Measurements from ENCODE around the gene CDC42BPA. TPM values are rescaled to one million over a fixed set of nuclear protein-coding genes. Genes with fewer than 3 reads are reported as not detected.

CDC42BPA gene
- total and polyA plus RNA-seq, 2 donors (not counting 3 experiments of a cell fraction or from before 2014, with no cell fraction given) = 26.1 to 92.6 TPM

- intact Hi-C loops (cut with micrococcal nuclease) = loop anchor here (5.0 kb wide), 1 partner anchor 283 kb away; the partner anchor contains the start of gene CDC42BPA
- FAIRE-seq = no peak
These were observed 284.4 kb downstream of the CDC42BPA start for GRCh38 chr1:227033880-227034279.

DNA sequence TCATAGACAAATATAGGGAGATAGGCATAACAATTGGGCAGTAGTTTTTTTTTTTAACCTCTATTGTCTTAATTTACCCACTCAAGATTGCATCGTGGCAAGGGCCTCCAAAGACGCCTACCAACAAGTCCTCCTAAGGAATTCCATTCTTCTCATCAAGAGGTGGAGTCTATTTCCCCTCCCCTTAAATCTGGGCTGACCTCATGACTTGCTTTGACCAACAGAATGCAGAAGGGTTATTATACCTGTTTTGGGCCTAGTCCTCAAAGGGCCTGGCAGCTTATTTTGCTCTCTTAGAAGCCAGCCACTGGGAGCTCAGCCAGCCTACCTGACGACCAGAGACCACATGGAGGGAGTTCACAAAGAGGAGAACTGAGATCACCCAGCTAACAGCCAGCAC lies 285.9 kb downstream of the CDC42BPA start:
- H3K4me3 ChIP-seq (replicated peaks in 1 of 3; ENCODE audit: insufficient read depth in 1 of 3, low read depth in 1 of 3, low read length in 3 of 3) = no peak overlapping the region
- dilution Hi-C loops (cut with MboI; ENCODE audit: extremely low pct_ligation_motif_present, low sequenced_read_pairs) (no loop called here), intact Hi-C loops (cut with micrococcal nuclease) (loop anchor here (5.0 kb wide), 1 partner anchor 285 kb away; the partner anchor contains the start of gene CDC42BPA)
- DNase-seq (ENCODE audit: low read depth, low spot score) = no peak
- no peaks in the 10 kb centered on the region for H3K9me1 ChIP-seq (replicated peaks; ENCODE audit: control insufficient read depth, extremely low read depth, insufficient read depth, low read length)
- H3K9me3 ChIP-seq (replicated peaks; ENCODE audit: control insufficient read depth, insufficient read depth, low read length) = no peaks in the 10 kb centered on the region
- peaks cover 5% of the 10 kb centered on the region for H3K4me1 ChIP-seq (ENCODE audit: control insufficient read depth, extremely low read depth, insufficient read depth, low read length)
- no peaks in the 10 kb centered on the region for H3K27me3 ChIP-seq (ENCODE audit: control insufficient read depth in 2 of 2, insufficient read depth in 2 of 2, low read length in 2 of 2)
- H3K4me2 ChIP-seq (ENCODE audit: insufficient read depth, low read length) = no peak overlapping the region
- no peak for FAIRE-seq
- H4K20me1 ChIP-seq (replicated peaks; ENCODE audit: control insufficient read depth, extremely low read depth, insufficient read depth, low read length) = no peaks in the 10 kb centered on the region
- H3K27ac ChIP-seq (ENCODE audit: insufficient read depth, low read depth, low read length) = no peak overlapping the region
- ChIA-PET CTCF (no interaction called here), POLR2A (no interaction called here)
- no peaks in the 10 kb centered on the region for H3K79me2 ChIP-seq (ENCODE audit: control insufficient read depth, insufficient read depth, low read length)
- no peak for TF ChIP-seq GATA2 (IDR thresholded peaks at IDR 0.05; ENCODE audit: insufficient read depth, insufficient read length, low read depth, low read length)
- TF ChIP-seq FOS (IDR thresholded peaks at IDR 0.05; ENCODE audit: borderline replicate concordance, insufficient read depth, low read length) = no peak
- no peak for TF ChIP-seq EZH2 (IDR thresholded peaks at IDR 0.05; ENCODE audit: borderline replicate concordance, low read depth, low read length, severe bottlenecking)
- TF ChIP-seq, protein P1, sequence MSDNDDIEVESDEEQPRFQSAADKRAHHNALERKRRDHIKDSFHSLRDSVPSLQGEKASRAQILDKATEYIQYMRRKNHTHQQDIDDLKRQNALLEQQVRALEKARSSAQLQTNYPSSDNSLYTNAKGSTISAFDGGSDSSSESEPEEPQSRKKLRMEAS (IDR thresholded peaks at IDR 0.05; ENCODE audit: insufficient read depth, insufficient read length) = no peak
- TF ChIP-seq POLR2A (IDR thresholded peaks at IDR 0.05; ENCODE audit: low read depth, low read length) = no peak
- TF ChIP-seq, protein P2, sequence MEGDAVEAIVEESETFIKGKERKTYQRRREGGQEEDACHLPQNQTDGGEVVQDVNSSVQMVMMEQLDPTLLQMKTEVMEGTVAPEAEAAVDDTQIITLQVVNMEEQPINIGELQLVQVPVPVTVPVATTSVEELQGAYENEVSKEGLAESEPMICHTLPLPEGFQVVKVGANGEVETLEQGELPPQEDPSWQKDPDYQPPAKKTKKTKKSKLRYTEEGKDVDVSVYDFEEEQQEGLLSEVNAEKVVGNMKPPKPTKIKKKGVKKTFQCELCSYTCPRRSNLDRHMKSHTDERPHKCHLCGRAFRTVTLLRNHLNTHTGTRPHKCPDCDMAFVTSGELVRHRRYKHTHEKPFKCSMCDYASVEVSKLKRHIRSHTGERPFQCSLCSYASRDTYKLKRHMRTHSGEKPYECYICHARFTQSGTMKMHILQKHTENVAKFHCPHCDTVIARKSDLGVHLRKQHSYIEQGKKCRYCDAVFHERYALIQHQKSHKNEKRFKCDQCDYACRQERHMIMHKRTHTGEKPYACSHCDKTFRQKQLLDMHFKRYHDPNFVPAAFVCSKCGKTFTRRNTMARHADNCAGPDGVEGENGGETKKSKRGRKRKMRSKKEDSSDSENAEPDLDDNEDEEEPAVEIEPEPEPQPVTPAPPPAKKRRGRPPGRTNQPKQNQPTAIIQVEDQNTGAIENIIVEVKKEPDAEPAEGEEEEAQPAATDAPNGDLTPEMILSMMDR (IDR thresholded peaks at IDR 0.05; ENCODE audit: extremely low read depth in 1 of 2, insufficient read depth in 1 of 2, low read depth in 1 of 2, low read length in 2 of 2) = no peak
- no peak for TF ChIP-seq POLR2AphosphoS5 (IDR thresholded peaks at IDR 0.05; ENCODE audit: insufficient read depth, low read depth, low read length)
- no peak for TF ChIP-seq JUN (IDR thresholded peaks at IDR 0.05; ENCODE audit: borderline replicate concordance, insufficient read depth, insufficient read length, low read depth)
- no peak for TF ChIP-seq MYC (IDR thresholded peaks at IDR 0.05; ENCODE audit: low read depth, low read length)
- BruUV-seq (replicated peaks) = no TSS peak
- H2AFZ ChIP-seq (ENCODE audit: low read depth, low read length) = no peak overlapping the region
- peaks cover 19 to 37% of the 10 kb centered on the region in 2 experiments for H3K36me3 ChIP-seq (ENCODE audit: control insufficient read depth in 2 of 2, extremely low read depth in 1 of 2, insufficient read depth in 2 of 2, low read length in 2 of 2)
- H3K9ac ChIP-seq (replicated peaks; ENCODE audit: extremely low read depth, insufficient read depth, low read length) = no peak overlapping the region

More at GRCh38 chr1:227033880-227034279, 284.4 kb downstream of the CDC42BPA start:
- Histone ChIP-seq H3K4me2 (ENCODE audit: insufficient read depth, low read length) (no peak overlapping the region), H3K9ac (replicated peaks; ENCODE audit: extremely low read depth, insufficient read depth, low read length) (no peak overlapping the region), H2AFZ (ENCODE audit: low read depth, low read length) (no peak overlapping the region), H3K9me1 (replicated peaks; ENCODE audit: control insufficient read depth, extremely low read depth, insufficient read depth, low read length) (no peaks in the 10 kb centered on the region), H3K27ac (ENCODE audit: insufficient read depth, low read depth, low read length) (no peak overlapping the region), H3K4me1 (ENCODE audit: control insufficient read depth, extremely low read depth, insufficient read depth, low read length) (peaks cover under 1% of the 10 kb centered on the region), H3K36me3 (ENCODE audit: control insufficient read depth in 2 of 2, extremely low read depth in 1 of 2, insufficient read depth in 2 of 2, low read length in 2 of 2) (peaks cover 19 to 27% of the 10 kb centered on the region in 2 experiments), H3K27me3 (ENCODE audit: control insufficient read depth in 2 of 2, insufficient read depth in 2 of 2, low read length in 2 of 2) (no peaks in the 10 kb centered on the region), H3K79me2 (ENCODE audit: control insufficient read depth, insufficient read depth, low read length) (no peaks in the 10 kb centered on the region), H4K20me1 (replicated peaks; ENCODE audit: control insufficient read depth, extremely low read depth, insufficient read depth, low read length) (no peaks in the 10 kb centered on the region), H3K4me3 (replicated peaks in 1 of 3; ENCODE audit: insufficient read depth in 1 of 3, low read depth in 1 of 3, low read length in 3 of 3) (no peak overlapping the region), H3K9me3 (replicated peaks; ENCODE audit: control insufficient read depth, insufficient read depth, low read length) (no peaks in the 10 kb centered on the region)
- ChIA-PET POLR2A (no interaction called here), CTCF (interaction anchor here (0.7 kb wide), 1 partner anchor 14 kb away, joined by 3 read pairs; no protein-coding TSS in a partner anchor)
- no TSS peak for BruUV-seq (replicated peaks)
- no peak for TF ChIP-seq POLR2A (IDR thresholded peaks at IDR 0.05; ENCODE audit: low read depth, low read length)
- TF ChIP-seq MYC (IDR thresholded peaks at IDR 0.05; ENCODE audit: low read depth, low read length) = no peak
- dilution Hi-C loops (cut with MboI; ENCODE audit: extremely low pct_ligation_motif_present, low sequenced_read_pairs) = no loop called here
- DNase-seq (ENCODE audit: low read depth, low spot score) = no peak

All from endothelial cell of umbilical vein (primary cell).